ENCODE results near the gene TBCK.

The TBCK gene

DNA sequence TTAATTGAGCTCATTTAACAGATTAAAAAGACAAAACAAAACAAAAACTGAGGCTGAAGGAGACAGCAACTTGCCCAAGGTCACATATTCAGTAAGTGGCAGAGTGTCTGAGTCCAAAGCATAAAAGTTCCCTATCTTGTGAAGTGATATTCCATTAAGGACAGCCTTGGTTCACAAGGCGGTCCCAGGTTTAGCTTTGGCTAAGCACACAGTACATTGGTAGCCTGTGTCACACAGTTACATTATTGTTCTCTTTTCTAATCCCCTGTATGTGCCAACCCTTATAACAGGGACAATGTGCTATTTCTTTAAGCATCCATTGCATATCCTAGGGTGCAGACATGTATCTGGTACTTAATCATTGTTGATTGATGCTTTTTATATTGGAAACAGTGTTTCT lies 280.8 kb downstream of the TBCK start:
- no peak for DNase-seq

DNA sequence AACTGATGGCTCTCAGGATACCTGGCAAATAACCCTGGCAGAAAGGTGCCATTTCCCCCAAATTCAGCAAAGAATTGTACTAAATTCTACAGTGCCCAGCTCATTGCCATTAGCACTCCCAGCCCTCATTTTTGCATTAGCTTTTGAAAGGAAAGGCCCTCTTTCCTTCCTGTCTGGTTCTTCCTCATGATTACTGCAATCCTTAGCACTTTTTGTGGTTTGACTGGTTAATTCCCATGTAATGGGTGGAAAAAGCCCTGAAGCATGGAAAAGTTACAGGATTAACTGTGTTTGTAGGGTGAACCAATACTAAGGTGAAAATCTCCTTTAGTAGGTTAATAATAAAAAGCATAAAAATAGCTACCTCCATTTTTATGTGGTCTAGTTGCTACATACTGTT lies 281.3 kb downstream of the TBCK start:
- no peak for DNase-seq

DNA sequence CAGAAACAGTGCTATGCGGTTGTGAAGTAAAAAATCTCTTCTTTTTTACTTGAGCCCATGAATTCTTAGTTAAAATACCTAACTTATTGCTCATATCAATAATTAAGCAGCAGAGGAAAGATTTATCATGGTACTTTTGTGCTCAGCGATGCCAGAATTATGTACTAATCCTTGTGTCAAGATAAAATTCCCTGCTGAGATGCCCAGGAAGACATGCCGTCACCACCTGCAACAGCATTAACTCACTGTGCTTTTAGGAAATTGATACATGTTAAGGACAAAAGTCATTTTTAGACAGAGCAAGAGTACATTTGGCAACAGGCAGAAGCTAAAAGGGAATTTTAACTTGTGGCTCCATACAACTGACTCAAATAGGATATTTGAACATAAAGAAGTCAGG lies 281.8 kb downstream of the TBCK start:
- no peak for DNase-seq

DNA sequence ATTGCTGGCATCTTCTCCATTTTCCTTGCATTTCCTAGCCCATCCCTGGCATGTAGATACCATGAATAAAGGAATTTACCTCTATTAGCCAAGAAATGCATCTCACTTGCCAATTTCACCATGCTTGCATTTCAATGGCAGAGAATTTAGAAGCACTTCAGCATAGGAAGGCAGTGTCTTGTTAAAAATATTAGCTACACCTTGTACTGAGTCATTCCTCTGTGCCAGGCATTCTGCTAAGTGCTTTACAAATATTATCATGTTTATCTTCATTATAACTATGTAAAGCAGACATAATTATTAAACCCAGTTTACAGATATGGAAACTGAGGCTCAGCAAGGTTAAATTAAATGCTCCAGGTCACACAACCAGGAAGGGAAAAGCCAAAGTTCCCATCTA lies 282.5 kb downstream of the TBCK start:
- DNase-seq, result no peak

DNA sequence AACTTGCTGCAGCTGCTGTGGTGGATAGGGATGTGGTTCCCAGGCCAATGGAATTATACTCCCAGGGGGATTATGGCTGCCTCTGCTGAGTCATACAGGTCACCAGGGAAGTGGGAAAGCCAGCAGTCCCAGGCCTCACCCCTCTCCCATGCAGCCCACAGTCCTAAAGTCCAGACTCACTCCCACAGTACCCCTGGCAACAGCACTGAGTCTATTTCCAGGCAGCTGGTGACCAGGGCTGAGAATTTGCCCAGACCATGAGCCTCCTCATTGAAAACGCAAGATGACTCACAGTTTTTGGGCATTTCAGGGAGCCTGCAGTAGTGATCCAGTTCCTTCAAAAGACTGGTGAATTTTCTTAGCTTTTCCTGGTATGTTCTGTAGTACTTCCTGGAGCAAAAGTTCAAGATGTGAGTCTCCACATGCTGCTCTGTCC lies 283.1 kb downstream of the TBCK start:
- no peak for DNase-seq

DNA sequence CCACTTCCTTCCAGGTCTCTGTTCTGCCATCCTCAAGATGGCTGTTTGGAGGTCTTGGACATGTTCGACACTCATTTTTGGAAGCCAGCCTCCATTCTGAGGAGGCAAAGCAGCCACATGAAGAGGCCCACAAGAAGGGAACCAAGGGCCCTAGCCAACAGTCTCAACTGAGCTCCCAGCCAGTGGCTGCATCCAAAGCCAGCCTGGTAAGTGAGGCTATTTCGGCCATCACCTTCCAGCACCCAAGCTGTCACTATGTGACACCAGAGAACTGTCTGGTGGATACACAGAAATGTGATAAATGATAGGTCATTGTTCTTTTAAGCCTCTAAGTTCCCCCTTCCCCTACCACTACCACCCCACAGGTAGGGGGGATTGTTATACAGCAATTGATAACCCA lies 293.6 kb downstream of the TBCK start:
- no peak for DNase-seq

DNA sequence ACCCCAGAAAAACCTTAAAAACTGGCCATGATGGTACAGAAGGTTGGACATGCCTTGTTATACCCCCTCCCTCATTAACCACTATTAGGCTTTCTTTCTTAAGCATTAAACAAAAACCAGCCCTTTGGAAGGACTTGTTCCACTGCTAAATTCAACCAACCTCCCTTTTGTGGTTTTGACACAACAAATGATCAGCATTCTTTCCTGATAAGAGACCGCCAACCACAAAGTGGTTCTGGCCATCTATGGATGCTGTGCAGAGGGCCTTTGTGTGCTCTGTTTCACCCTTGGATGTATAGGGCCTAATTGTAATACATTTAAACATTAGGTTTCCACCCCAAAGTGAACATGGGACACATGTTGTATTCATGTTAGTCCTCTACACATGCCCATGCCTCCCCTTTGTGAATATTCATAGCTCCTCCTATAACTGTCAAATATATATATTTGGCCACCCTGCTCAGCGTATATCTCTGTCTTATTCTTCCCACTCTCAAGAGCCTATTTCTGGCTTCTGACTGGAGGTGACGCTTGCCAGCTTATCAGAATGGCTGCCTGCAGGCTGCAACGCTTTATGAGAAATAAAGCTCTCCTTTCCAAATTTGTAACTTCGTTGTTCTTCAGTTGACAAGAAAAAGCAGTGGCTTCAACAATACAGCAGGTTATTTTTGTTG lies 294.1 kb downstream of the TBCK start:
- DNase-seq, result no peak

DNA sequence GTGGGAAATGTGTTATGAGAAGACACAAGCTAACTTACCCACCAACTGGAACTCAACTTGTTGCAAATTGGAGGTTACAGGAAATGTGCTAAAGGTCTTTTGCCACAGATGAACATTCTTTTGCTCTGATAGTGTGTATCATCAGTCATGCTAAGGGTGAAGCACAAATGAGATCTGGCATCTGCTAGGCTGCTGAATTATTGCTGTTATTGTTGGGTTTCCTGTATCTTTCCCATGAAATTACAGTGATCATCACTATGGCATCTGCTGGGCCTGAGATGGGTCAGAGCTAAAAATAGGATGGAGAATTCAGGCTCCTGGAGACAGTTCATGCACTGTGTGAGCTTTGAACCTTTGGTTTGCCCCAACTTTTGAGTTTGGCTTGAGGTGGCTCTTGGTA lies 296.2 kb downstream of the TBCK start:
- DNase-seq, result no peak

DNA sequence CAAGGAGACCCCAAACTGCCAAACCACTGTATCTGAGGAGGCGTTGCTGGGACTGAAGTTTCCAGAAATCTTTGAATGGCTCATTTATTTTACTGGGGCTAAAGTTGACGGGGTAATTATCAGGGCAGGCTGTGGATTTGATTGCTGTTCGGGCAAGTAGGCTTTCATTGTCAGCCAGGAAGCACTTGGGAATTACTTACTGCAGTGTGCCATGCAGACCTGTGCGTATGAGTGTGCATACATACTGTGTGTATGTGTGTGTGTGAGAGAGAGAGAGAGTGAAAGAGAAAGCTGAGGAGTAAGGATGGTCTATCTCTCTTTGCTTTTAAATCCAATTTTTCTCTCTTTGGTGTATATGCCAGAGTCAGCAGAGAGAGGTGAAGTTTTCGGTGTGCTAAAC lies 298.0 kb downstream of the TBCK start:
- DNase-seq, result no peak

DNA sequence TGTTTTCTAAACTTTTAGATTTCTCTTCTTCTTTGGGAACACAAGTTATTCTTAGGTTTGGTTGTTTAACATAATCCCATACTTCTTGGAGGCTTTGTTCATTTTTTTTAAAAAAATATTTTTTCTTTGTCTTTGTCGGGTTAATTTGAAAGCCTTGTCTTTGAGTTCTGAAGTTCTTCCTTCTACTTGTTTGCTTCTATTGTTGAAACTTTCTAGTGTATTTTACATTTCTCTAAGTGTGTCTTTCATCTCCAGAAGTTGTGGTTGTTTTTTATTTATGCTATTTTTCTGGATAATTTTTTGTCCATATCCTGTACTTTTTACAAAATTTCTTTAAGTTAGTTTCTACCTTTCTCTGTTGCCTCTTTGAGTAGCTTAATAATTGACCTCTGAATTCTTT lies 304.6 kb downstream of the TBCK start:
- no peak for DNase-seq

DNA sequence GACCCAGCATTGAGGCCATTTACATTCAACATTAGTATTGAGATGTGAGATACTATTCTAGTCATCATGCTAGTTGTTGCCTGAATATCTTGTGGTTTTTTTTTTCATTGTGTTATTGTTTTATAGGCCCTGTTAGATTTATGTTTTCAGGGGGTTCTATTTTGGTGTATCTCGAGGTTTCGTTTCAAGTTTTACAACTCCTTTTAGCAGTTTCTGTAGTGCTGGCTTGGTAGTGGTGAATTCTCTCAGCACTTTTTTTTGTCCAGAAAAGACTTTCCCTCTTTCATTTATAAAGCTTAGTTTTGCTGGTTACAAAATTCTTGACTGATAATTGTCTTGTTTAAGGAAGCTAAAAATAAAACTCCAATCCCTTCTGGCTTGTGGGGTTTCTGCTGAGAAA lies 305.2 kb downstream of the TBCK start:
- DNase-seq, result no peak

DNA sequence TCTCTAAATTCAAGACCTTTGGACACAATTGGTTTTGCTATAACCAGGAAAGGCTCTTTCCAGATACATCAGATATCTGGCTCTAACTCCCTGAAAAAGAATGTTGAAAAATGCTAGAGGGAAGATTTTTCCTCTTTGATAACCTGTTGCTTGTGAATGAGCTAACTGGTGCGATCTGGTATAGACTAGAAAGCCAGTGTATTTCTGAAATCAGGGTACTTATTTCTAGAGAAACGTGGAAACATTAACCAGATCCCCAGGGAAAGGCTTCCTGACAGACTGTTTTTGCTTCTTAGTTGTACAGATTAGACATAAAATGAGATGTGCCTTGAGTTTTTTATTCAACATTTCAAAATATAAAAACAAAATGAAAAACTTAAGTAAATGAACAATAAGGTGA lies 313.0 kb downstream of the TBCK start:
- no peak for DNase-seq

DNA sequence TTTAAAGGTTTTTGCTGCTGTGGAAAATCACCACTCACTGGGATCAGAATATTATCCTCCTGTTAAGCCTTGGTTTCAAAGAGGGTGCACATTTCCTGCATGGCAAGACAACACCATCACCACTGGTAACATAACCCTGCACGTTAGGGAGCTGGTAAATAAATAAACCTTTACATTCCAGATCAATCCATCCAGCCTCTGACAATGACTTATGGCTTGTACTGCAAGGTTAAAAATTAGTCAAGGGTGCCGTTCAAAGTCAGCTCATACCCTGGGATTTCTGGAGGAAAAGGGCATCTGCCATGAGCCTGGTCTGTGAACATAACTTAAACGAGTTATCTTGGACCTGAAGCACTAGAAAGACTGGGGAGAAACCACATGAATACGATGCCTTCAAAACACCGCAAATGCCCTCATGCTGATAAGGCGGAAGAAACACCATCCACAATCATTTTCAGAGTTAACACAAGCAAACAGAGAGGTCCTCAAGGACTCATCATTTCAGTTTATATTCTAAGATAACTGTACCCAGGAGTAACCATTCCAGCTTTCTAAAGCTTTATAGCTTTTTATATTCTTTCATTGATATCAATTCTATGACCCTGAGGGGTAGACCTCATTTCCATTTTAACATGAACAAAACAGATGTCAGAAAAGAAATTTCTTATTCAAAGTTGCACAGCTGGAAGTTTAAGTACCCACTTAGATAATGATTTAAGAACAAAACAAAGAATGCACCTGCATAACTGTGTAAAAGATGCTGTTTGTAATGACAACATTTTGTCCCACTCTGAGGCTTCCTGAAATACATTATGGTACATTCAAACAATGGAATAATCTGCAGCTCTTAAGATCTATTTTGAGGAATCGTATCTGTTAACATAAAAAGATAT lies 317.6 kb downstream of the TBCK start:
- DNase-seq, result no peak

DNA sequence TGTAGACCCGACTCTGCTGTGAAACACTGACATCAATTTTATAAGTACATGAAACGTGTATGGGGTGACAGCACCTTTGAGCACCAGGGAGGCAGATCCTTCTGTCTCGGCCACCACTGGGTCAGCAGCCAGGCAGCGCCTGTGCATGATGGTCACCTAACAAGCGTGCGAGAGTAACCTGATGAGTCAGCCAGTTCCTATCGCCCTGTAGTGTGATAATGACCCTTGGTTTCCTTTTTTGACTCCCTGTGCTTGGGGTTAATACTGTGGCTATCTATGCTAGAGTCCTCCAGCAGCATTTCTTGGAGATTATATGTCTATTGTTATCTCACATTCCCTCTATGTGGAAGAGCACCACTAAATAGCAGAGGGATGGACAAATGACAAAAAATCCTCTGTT lies 319.2 kb downstream of the TBCK start:
- no peak for DNase-seq

DNA sequence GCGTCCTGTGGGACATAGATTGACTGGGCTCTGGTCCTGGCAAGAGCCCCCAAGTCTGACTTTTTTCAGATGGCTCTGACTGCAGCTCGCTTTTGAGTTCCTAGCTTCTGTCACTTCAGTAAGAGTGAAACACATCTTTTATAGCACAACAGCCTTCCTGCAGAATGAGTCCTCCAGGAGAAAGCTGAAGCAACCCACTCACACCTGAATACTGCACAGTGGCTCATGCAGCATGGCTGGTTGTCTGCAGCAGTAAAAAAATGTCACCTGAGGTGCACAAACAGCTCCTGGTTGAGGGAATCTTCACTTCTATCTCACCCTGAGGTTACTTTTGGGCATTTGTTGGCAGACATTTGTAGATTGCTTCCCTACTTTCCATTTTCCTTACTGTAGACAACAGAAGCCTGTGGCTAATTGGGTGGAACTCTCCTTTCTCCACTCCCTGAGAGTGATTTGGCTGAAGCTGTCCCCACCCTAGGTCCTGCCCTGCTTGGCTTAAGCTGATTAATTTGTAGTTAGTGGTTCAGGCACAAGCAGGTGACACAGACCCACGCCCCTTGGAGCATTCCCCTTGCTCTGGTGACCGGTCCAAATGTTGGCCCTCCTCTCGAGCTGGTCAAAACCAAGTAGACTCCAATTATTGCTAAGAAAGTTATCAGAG lies 321.0 kb downstream of the TBCK start:
- no peak for DNase-seq

DNA sequence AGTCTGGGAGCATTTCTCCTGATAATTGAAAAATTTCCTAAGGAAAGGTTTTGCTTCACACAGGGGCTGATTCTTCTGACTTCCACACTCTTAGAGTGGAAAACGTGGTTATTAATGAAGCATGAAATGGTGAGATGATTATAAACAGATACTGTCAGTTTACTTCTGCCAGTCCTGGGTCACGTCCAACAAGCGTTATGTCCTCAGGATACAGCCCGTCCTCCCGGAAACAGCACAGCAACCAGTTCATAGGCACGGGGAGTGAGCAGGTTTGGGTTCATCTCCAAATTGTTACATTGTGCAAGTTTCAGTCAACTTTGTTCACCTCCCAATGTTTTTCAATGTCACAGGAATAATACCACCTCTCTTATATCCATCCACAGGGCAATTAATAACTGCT lies 321.9 kb downstream of the TBCK start:
- DNase-seq, result no peak

DNA sequence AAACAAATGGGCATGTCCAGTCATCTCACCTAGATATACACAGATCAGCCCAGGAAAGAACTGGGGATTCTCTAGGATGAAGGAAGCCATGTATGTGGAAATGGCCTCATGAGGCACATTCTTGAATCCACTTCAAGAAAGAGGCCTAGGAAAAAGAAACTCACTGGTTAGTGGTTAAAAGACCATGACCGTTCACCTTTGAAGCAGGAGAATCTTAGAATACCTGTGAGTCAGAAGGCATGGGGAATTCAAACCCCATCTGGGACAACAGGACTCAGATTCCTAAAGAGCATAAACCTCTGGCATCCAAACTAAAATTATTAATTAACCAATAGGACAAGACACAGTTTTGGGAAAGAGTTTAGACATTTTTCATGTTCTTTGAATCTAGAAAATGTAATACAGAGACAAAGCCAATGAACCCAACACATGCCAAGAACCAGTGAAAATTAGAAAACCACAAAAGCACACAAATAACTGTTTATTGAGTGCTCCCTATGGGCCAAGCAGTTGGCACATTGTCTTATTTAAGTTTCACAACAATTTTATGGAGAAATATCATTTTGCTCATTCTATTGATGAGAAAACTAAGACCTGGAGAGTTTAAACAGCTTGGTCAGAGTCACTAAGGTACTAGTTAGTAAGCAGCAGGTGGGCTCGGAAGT lies 323.2 kb downstream of the TBCK start:
- DNase-seq, result no peak

DNA sequence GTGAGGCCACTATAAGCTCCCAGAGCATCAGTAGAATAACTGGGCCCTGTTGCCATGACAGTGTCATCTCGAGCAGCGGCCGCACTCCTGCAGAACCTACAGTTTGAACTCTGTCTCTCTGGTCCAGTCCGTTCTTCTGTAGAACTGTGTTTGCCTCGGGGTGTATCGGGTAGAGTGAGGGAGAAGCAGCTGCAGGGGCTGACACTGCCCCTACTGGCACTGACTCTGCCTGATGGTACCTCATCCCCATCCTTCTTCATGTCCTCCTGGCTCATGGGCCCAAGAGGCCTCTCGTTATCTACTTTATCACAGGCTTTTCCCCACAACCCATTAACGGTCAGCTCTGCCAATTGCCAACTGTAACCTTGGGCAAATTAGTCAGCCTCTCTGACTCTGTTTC lies 324.3 kb downstream of the TBCK start:
- no peak for DNase-seq

All from NK-92 treated with Interleukin-12 subunit alpha and Interleukin-12 subunit beta, amount 100 ng/mL, for 24 hours (cell line).